DOHH2 (cell line): ENCODE measurements around the gene AFF1.

ENCODE experiments used
- EZH2phosphoT487 ChIP-seq: fragments of 200-600 bp; sonication (generic); IDR thresholded peaks from 2 replicates; pipeline ENCODE4 v1.6.1; 2017; ENCODE audit warnings: borderline replicate concordance, mild to moderate bottlenecking, antibody characterized with exemption, low read length, moderate library complexity, mixed read lengths
- TF ChIP-seq, protein P1 (sequence below): fragments of 200-600 bp; sonication (generic); IDR thresholded peaks from one replicate; pipeline ENCODE4 v1.5.1; 2014; ENCODE audit warnings: antibody characterized with exemption, mild to moderate bottlenecking, low read depth, low read length; ENCODE audit not compliant: poor library complexity, severe bottlenecking

DNA sequence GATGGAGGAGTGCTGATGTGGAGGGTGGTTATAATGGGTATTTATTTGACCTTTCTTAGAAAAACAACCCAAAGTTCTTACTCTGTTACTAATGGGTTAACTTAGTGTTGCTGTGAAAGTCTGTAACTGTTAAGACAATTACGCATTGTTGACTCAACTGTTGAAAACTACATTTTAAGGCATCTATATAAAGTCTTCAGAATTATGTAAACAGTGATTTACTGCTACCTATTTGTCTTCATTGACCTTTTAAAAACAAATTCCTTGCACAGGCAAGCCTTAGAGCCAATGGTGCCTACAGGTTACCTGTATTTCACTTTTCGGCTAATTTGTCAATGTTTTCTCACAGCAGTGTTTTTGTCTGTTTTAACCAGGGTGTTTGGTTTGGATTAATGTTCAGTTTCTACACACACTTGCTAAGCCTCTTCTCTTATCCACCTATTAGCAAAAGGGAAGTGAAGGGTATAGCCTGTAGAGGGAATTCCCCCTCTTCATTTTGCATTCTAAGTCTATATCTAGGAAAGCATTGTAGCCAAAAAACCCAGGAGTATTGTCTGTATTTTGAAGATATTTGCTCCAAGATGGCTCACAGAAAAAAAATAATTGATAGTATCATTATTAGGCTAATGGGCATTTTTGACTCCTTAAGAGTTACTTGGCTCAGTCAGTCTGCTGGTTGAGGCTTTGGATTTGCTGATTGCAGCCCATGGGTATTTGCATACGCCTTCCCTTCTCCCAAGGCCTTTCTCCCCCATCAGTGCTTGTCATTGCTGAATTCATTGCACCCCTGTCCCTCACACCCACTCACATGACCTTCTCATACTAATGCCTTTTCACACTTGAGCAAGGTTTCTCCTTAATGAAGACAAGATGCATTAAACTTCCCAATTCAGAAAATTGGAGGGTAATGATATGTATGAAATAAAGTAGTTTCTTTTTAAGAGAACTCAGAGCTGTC is 30.5 kb downstream of the AFF1 start:
- TF ChIP-seq, protein P1, sequence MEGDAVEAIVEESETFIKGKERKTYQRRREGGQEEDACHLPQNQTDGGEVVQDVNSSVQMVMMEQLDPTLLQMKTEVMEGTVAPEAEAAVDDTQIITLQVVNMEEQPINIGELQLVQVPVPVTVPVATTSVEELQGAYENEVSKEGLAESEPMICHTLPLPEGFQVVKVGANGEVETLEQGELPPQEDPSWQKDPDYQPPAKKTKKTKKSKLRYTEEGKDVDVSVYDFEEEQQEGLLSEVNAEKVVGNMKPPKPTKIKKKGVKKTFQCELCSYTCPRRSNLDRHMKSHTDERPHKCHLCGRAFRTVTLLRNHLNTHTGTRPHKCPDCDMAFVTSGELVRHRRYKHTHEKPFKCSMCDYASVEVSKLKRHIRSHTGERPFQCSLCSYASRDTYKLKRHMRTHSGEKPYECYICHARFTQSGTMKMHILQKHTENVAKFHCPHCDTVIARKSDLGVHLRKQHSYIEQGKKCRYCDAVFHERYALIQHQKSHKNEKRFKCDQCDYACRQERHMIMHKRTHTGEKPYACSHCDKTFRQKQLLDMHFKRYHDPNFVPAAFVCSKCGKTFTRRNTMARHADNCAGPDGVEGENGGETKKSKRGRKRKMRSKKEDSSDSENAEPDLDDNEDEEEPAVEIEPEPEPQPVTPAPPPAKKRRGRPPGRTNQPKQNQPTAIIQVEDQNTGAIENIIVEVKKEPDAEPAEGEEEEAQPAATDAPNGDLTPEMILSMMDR: no peak
- TF ChIP-seq EZH2phosphoT487: no peak
